Measurements from ENCODE around the gene OSTF1.

Gene OSTF1

DNA sequence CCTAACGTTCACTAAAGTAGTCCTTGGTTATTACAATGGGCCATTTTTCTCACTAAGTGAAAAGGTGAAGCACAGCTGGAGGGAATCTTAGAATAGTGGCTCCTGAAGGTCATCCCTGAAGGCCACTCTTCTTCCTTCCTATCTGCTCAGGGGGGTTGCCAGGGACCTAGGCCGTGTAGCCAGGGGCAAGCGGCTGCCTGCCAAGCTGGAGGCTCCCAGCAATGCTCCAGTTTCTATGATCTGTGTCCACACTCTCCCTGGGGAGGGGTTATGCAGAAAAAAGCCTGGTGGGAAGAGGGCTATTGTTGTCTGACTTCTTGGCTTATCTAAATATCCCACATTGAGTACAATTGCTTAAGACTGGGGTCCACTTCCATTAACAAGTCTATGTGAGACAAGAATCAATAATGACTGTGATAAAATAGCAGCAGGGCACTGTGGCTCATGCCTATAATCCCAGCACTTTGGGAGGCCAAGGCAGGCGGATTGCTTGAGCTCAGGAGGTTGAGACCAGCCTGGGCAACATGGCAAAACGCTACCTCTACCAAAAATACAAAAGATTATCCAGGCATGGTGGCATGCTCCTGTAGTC is 4.1 kb upstream of the OSTF1 start:
- no peak for TF ChIP-seq CTCF (IDR thresholded peaks at IDR 0.05; ENCODE audit: low read depth, low read length, missing control alignments)
- DNase-seq (ENCODE audit: low read depth), result no peak
- no peak overlapping the region for H3K4me3 ChIP-seq (ENCODE audit: low read depth, low read length)

DNA sequence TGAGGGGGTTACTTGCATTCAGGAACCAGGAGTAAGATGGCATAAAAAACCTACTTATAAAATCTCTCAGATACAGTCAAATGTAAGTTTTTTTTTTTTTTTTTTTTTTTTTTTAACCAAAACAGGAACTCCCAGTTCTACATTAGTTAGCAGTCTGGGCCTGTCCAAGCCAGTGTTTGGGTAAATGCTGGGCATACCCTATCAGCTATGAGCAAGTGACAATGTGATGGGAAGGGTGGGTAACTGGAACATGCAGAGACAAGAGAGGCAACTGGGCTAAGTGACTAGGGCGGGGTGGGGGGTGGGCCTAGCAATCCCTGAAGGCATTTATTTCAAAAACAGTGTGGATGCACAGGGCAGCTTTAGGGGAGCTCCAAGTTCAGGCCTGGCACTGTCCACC is 2.7 kb upstream of the OSTF1 start:
- H3K4me3 ChIP-seq (ENCODE audit: low read depth, low read length), result no peak overlapping the region
- no peak for DNase-seq (ENCODE audit: low read depth)
- TF ChIP-seq CTCF (IDR thresholded peaks at IDR 0.05; ENCODE audit: low read depth, low read length, missing control alignments), result no peak

DNA sequence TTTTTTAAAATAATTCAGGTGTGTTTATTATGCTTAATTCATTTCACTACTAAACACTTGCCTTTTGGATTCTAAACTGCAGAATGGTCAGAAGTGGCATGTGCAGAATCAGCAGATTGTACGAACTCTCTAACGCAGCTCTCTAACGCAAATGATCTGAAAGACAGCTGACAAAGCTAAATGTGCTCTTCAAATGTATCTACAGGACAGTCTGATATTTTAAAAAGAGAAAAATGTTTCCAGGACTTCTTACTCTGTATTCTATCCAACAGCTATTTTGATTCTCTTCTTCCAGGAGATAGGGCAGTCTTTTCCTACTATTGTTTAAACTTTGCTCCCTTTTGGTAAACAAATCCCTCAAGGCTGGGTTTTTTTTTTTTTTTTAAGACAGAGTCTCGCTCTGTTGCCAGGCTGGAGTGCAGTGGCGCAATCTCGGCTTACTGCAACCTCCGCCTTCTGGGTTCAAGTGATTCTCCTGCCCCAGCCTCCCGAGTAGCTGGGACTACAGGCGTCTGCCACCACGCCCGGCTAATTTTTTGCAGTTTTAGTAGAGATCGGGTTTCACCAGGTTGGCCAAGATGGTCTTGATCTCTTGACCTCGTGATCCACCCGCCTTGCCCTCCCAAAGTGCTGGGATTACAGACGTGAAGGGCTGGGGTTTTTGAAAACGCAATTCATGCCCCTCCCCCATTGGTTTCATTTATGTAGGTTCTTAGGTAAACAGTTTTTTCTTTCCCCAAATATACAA is 1.6 kb upstream of the OSTF1 start:
- DNase-seq (ENCODE audit: low read depth), result no peak
- peak overlapping the region; percentile 87 for H3K4me3 ChIP-seq (ENCODE audit: low read depth, low read length)
- TF ChIP-seq CTCF (IDR thresholded peaks at IDR 0.05; ENCODE audit: low read depth, low read length, missing control alignments), result no peak

DNA sequence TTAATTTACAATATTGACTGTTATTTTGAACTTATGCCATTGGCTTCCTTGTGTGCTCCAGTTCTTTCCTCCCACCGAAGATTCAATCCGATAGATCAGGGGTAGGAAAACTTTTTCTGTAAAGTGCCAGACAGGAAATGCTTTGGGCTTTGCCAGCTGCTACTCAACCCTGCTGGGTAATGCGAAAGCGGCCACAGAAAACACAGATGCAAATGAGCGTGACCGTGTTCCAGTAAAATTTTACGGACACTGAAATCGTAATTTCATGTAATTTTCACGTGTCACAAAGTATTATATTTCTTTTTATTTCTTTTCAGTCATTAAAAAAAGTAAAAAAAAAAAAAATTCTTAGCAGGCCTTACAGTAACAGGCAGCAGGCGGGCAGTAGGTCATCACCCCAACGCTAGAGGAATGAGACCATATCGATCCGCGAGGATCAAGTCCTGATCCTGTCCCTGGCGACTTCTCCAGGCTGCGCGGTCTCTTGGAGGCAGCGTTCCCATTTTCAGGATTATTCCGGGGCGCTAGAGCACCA is 958 bp upstream of the OSTF1 start:
- peak overlapping the region; percentile 87 for H3K4me3 ChIP-seq (ENCODE audit: low read depth, low read length)
- no peak for TF ChIP-seq CTCF (IDR thresholded peaks at IDR 0.05; ENCODE audit: low read depth, low read length, missing control alignments)
- DNase-seq (ENCODE audit: low read depth), result no peak

DNA sequence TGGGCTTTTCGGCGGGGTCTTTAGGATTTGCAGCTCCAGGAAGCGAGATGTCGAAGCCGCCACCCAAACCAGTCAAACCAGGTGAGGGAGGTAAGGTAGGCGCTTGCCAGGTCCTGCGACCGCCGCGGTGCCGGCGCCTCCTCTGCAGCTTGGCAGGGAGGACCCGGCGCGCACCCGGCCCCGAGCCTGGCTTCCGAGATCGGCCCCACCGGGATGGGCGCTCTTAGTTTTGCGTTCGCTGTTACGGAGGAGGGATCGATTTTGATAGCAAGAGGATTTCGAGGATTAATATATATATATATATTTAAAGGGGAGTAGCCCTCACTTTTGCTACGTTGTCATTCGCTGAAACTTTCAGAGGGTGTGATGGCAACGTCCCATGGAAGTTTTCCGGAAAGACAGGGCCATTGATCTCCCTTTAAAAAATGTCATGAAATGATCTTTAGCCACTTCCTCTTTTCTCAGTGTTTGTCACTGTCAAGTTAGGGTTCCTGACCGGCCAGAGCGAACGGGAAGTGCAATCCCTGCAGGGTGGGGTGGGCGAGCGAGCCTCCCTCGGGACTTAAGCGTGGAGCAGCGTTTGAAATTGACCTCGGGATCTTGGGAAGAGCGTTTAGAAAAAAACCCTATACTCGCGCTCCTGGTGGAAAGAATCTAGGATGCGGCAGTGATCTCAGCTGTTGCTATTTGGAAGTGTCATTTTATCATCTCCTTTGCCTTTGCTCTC is 495 bp downstream of the OSTF1 start:
- DNase-seq (ENCODE audit: low read depth), result no peak
- H3K4me3 ChIP-seq (ENCODE audit: low read depth, low read length), result peak overlapping the region; percentile 87
- TF ChIP-seq CTCF (IDR thresholded peaks at IDR 0.05; ENCODE audit: low read depth, low read length, missing control alignments), result no peak

DNA sequence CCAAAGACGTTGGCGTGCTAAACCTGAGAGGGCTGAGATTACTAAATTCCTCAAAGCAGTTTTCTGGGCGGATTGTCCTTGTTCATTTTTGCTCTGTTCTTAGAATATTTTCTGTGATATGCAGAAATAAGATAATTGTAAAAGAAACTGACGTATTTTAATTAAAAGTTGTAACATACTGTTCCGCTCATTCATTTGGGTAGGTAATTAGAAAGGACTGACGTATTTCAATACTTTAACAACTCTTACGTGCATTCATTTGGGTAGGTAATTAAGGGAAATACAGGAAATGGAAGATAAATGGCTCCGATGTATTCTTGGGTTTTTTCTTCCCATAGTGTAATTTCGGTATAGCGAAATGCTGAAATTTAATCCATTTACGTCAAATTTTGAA is 1.1 kb downstream of the OSTF1 start:
- TF ChIP-seq CTCF (IDR thresholded peaks at IDR 0.05; ENCODE audit: low read depth, low read length, missing control alignments), result no peak
- no peak for DNase-seq (ENCODE audit: low read depth)
- peak overlapping the region; percentile 87 for H3K4me3 ChIP-seq (ENCODE audit: low read depth, low read length)
